Measurements from ENCODE around the gene RARRES2.
"Not testable (repeated sequence)": the region's sequence is repeated elsewhere in the genome, so short reads cannot be mapped to it uniquely, and the experiment has no call there.

RARRES2 gene

DNA sequence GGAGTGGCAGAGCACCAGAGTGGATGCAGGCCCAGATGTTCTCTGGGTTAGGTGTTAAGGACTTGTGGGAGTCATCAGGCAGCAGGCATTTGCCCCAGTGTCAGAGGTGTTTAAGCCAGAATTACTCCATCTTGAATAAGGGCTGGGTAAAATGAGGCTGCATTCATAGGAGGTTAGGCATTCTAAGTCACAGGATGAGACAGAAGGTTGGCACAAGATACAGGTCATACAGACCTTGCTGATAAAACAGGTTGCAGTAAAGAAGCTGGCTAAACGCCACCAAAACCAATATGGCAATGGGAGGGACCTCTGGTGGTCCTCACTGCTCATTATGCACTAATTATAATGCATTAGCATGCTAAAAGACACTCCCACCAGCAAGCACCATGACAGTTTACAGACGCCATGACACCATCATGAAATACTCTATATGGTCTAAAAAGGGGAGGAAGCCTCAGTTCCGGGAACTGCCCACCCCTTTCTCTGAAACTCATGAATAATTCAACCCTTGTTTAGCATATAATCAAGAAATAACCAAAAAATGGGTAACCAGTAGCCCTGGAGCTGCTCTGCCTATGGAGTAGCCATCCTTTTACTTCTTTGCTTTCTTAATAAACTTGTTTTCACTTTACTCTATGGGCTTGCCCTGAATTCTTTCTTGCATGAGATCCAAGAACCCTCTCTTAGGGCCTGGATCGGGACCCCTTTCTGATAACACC is 19.2 kb downstream of the RARRES2 start:
- DNase-seq (ENCODE audit: low read depth in 1 of 2, low spot score in 1 of 2) = peak in 1 of 2 donors; percentile 10

- DNase-seq (ENCODE audit: low read depth in 1 of 2, low spot score in 1 of 2) = no peak
These were observed 19.7 kb downstream of the RARRES2 start for GRCh38 chr7:150321788-150322113.

GRCh38 chr7:150317748-150318444 is 23.5 kb downstream of the RARRES2 start:
- DNase-seq (ENCODE audit: low read depth in 1 of 2, low spot score in 1 of 2) = no peak

- not testable (repeated sequence) for DNase-seq (ENCODE audit: low read depth in 1 of 2, low spot score in 1 of 2)
These were observed 24.4 kb downstream of the RARRES2 start for GRCh38 chr7:150316987-150317386.

DNA sequence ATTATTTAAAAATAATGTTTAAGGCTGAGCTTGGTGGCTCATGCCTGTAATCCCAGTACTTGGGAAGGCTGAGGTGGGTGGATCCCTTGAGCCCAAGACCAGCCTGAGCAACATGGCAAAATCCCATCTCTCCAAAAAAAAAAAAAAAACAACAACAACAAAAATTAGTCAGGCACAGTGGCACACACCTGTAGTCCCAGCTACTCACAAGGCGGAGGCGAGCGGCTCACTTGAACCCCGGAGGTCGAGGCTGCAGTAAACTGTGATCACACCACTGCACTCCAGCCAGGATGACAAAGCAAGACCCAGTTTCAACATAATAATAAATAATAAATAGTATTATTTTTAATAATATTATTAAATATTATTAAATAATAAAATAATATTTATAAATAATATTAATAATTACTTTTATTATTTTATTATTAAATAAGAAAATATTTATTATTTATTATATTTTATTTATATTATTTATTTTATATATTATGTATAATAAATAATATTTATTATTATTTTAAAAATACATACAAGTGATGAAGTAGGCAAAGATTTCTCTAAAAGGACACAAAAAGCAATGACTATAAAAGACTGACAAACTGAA is 26.7 kb downstream of the RARRES2 start:
- no peak for DNase-seq (ENCODE audit: low read depth in 1 of 2, low spot score in 1 of 2)

- DNase-seq (ENCODE audit: low read depth in 1 of 2, low spot score in 1 of 2) = no peak
These were observed 27.6 kb downstream of the RARRES2 start for GRCh38 chr7:150313870-150314269.

DNA sequence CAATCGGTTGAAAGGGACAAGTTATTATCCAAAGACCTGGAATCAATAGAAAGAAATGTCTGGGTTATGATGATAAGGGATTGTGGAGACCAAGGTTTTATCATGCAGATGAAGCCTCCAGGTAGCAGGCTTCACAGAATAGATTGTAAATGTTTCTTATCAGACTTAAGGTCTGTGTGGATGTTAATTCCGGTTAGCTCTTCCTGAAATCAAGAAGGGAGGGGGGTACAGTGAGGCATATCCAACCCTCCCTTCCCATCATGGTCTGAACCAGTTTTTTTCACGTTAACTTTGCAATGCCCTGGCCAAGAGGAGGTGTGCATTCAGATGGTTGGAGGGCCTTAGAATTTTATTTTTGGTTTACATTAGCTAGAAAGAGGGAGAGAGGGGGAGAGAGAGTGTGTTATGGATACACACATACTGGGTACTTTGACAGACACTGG is 28.0 kb downstream of the RARRES2 start:
- DNase-seq (ENCODE audit: low read depth in 1 of 2, low spot score in 1 of 2) = no peak

- not testable (repeated sequence) for DNase-seq (ENCODE audit: low read depth in 1 of 2, low spot score in 1 of 2)
These were observed 28.6 kb downstream of the RARRES2 start for GRCh38 chr7:150312649-150313366.

DNA sequence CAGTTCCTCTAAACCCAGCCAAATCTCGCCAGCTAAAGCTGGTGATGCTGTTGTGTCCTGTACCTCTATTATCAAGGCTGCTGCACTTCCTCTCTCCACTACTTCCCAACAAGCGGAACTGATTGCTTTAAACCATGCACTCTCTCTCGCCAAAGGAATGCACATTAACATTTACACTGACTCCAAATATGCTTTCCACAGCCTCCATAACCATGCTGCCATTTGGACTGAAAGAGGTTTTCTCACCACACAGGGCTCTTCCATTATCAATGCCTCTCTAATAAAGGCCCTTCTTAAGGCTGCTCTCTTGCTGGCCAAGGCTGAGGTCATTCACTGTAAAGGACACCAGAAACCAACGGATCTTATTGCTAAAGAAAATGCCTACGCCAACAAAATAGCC is 29.7 kb downstream of the RARRES2 start:
- DNase-seq (ENCODE audit: low read depth in 1 of 2, low spot score in 1 of 2) = no peak

DNA sequence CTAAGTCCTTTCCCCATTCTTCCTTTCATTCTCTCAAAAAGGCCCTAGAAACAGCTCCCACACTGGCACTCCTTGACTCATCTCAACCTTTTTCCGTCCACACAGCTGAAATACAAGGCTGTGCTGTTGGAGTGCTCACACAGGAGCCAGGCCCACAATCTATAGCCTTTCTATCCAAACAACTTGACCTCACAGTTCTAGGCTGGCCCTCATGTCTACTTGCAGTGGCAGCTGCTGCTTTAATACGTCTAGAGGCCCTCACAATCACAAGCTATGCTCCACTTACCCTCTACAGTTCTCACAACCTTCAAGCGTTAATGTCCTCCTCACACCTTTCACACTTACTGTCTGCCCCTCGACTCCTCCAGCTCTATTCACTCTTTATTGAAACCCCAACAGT is 30.3 kb downstream of the RARRES2 start:
- DNase-seq (ENCODE audit: low read depth in 1 of 2, low spot score in 1 of 2) = no peak

DNA sequence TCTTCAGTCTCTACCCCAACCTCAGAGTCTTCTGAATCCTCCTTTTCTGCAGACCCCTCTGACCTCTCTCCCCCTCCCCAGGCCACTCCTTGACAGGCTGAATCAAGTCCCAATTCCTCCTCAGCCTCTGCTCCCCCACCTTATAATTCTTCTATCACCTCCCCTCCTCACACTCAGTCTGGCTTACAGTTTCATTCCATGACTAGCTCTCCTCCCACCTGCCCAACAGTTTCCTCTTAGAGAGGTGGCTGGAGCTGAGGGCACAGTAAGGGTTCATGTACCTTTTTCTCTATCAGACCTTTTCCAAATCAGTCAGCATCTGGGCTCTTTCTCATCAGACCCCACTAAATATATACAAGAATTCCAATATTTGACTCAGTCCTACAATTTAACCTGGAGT is 32.9 kb downstream of the RARRES2 start:
- no peak for DNase-seq (ENCODE audit: low read depth in 1 of 2, low spot score in 1 of 2)

DNA sequence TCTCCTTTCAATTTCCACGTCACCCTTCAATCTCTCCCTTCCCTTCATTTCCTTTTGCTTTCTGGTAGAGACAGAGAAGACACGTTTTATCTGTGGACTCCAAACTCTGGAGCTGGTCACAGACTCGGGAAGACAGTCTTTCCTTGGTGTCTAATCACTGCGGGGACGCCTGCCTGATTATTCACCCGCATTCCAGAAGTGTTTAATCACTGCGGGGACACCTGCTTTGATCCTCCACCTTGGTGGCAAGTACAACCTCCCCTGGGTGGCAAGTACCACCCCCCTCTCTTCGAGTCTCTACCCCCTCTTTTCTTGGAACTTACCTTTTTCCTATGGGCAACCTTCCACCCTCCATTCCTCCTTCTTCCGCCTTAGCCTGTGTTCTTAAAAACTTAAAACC is 33.5 kb downstream of the RARRES2 start:
- DNase-seq (ENCODE audit: low read depth in 1 of 2, low spot score in 1 of 2) = no peak

- DNase-seq (ENCODE audit: low read depth in 1 of 2, low spot score in 1 of 2) = no peak
These were observed 34.3 kb downstream of the RARRES2 start for GRCh38 chr7:150307129-150307528.

- not testable (repeated sequence) for DNase-seq (ENCODE audit: low read depth in 1 of 2, low spot score in 1 of 2)
These were observed 35.1 kb downstream of the RARRES2 start for GRCh38 chr7:150306377-150306776.

DNA sequence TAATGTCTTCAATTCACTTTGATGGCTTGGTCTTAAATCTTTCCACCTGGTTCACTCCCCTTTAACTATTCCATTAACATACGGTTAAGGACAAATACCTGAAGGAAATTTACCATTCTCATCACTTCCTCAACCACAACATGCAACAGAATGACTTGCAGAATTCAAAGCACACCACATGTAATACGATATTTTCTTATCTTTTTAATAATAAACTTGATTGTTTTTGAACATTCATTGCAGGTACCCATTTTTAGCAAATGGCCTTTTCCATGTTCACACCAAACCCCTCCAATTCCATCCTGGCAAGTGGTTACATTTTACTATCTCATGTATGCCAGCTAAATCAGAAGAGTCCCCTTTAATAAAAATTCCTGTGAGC is 35.5 kb downstream of the RARRES2 start:
- DNase-seq (ENCODE audit: low read depth in 1 of 2, low spot score in 1 of 2) = not testable (repeated sequence)

DNA sequence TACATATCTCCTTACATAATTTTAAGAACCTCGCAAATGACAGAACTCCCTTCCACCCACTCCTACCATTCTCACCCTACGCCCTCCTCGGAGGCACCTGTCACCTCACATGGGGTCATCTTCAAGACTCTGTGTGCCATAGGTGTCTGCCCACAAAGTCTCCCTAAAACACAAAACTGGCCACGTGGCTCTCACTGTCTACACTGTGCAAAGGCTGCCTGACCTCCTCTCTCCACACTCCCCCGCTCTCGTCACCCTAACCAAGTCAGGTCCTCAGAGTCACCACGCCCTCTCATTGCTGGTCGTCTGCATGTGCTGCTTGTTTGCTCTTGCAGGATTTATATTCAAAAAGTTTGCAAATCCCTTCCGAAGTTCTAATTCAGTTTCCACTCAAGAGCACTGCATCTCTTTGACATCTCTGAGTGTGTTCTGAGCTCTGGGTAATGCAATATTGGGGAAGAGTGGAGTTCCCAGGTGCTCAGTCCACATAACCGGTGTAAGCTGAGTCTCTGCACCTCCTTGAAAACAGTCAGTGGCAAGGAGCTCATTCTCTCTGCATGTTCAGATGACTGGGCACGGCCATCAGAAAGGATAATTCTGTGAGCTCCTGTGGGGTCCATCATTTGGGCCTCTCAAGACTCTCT is 36.0 kb downstream of the RARRES2 start:
- not testable (repeated sequence) for DNase-seq (ENCODE audit: low read depth in 1 of 2, low spot score in 1 of 2)

- DNase-seq (ENCODE audit: low read depth in 1 of 2, low spot score in 1 of 2) = not testable (repeated sequence)
These were observed 36.8 kb downstream of the RARRES2 start for GRCh38 chr7:150304499-150305258.

- not testable (repeated sequence) for DNase-seq (ENCODE audit: low read depth in 1 of 2, low spot score in 1 of 2)
These were observed 38.5 kb downstream of the RARRES2 start for GRCh38 chr7:150302908-150303310.

GRCh38 chr7:150297978-150298377 is 43.5 kb downstream of the RARRES2 start:
- DNase-seq (ENCODE audit: low read depth in 1 of 2, low spot score in 1 of 2) = not testable (repeated sequence)

DNA sequence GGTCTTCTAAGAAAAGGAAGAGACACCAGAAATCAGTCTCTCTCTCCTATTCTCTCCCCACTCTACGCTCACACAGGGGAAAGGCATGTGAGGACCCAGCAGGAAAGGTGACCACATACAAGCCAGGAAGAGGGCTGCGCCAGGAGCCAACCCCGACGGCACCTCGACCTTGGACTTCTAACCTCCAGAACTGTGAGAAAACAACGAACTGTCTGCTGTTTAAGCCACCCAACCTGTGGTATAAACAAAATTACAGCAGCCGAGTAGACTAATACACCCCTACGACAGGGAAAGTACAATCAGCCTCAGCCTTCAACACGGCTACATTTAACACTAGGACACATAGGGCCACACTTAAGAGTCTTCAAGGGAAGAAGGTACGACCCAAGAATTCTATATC is 44.6 kb downstream of the RARRES2 start:
- DNase-seq (ENCODE audit: low read depth in 1 of 2, low spot score in 1 of 2) = not testable (repeated sequence)

All from stimulated activated CD4-positive, alpha-beta T cell treated with anti-CD3 and anti-CD28 coated beads, Interleukin-15, amount 100 ng/mL, for 1 hour (primary cell).